IMR-90 (cell line): ENCODE data around the gene UBE3C. TPM values are rescaled to one million over a fixed set of nuclear protein-coding genes. Genes with fewer than 3 reads are reported as not detected.

ENCODE experiments used
- ATAC-seq: fragments of 200-7000 bp; cut with Tn5 transposase; 2 replicates; pipeline ENCODE4 v1.9.1; 2020; ENCODE audit warnings: low read depth, mild to moderate bottlenecking, moderate library complexity
- BruUV-seq: library from RNA; stranded (reverse); fragments of 400-500 nt; replicated peaks from 2 replicates; lab custom pipeline; 2021; lab: Mats Ljungman, UMichigan
- CTCF ChIA-PET: fragments of 300-600 bp; formaldehyde crosslinking; extraction: SDS; loops from one replicate; lab custom pipeline; 2021; ENCODE audit warnings: antibody characterized with exemption; lab: Yijun Ruan, JAX
- POLR2A ChIA-PET: fragments of 300-600 bp; sonication (Branson Sonifier 250); formaldehyde crosslinking; loops from one replicate; lab custom pipeline; 2022; ENCODE audit warnings: antibody characterized with exemption; ENCODE audit not compliant: unreplicated experiment; lab: Charles Lee
- DNase-seq: peaks from one replicate; pipeline ENCODE4 v3.0.0; 2013
- H2AFZ ChIP-seq: replicated peaks from 2 replicates; pipeline ENCODE3; 2013; ENCODE audit warnings: low read length, mild to moderate bottlenecking; ENCODE audit not compliant: poor library complexity
- H2AK5ac ChIP-seq: 2 replicates; pipeline ENCODE4 v1.6.1; 2013; ENCODE audit warnings: low read depth, low read length, inconsistent platforms
- H2AK9ac ChIP-seq: replicated peaks from 2 replicates; pipeline ENCODE3; 2013; ENCODE audit warnings: mild to moderate bottlenecking, low read depth, low read length, moderate library complexity; ENCODE audit not compliant: poor library complexity
- H2BK120ac ChIP-seq: 2 replicates; pipeline ENCODE4 v1.6.1; 2013; ENCODE audit warnings: low read depth, low read length, inconsistent platforms
- H2BK15ac ChIP-seq: 3 replicates; pipeline ENCODE4 v1.6.1; 2013; ENCODE audit warnings: low read depth, low read length, inconsistent platforms
- H2BK20ac ChIP-seq: 2 replicates; pipeline ENCODE4 v1.6.1; 2013; ENCODE audit warnings: low read depth, mild to moderate bottlenecking, inconsistent platforms, low read length, moderate library complexity
- H2BK5ac ChIP-seq: 2 replicates; pipeline ENCODE4 v1.6.1; 2013; ENCODE audit warnings: mild to moderate bottlenecking, low read depth, low read length, inconsistent platforms; ENCODE audit not compliant: poor library complexity, severe bottlenecking
- H3K14ac ChIP-seq: replicated peaks from 2 replicates; pipeline ENCODE4 v1.6.1; 2013; ENCODE audit warnings: low read depth, low read length, inconsistent platforms
- H3K18ac ChIP-seq: 2 replicates; pipeline ENCODE4 v1.6.1; 2013; ENCODE audit warnings: low read depth, low read length, control low read depth
- H3K23ac ChIP-seq: 2 replicates; pipeline ENCODE4 v1.6.1; 2013; ENCODE audit warnings: low read depth, low read length, inconsistent platforms
- H3K27ac ChIP-seq: 2 replicates; pipeline ENCODE4 v1.5.1; 2013; ENCODE audit warnings: mild to moderate bottlenecking, control low read depth, low read length; ENCODE audit not compliant: insufficient read depth
- H3K27me3 ChIP-seq: 2 replicates; pipeline ENCODE4 v1.6.1; 2013; ENCODE audit warnings: low read length; ENCODE audit not compliant: control insufficient read depth, insufficient read depth
- H3K36me3 ChIP-seq: 2 replicates; pipeline ENCODE4 v1.6.1; 2013; ENCODE audit warnings: low read length, mixed read lengths; ENCODE audit not compliant: control insufficient read depth, insufficient read depth
- H3K4ac ChIP-seq: 2 replicates; pipeline ENCODE4 v1.6.1; 2013; ENCODE audit warnings: low read depth, low read length, inconsistent platforms
- H3K4me1 ChIP-seq: 2 replicates; pipeline ENCODE4 v1.6.1; 2013; ENCODE audit warnings: low read length, mixed read lengths; ENCODE audit not compliant: control insufficient read depth, insufficient read depth
- H3K4me2 ChIP-seq: 2 replicates; pipeline ENCODE4 v1.6.1; 2013; ENCODE audit warnings: low read depth, mild to moderate bottlenecking, control low read depth, low read length, moderate library complexity
- H3K4me3 ChIP-seq: 2 replicates; pipeline ENCODE4 v1.5.1; 2013; ENCODE audit warnings: low read depth, mild to moderate bottlenecking, control low read depth, low read length, moderate library complexity; ENCODE audit not compliant: insufficient read depth
- H3K56ac ChIP-seq: 2 replicates; pipeline ENCODE4 v1.6.1; 2013; ENCODE audit warnings: low read length, inconsistent platforms; ENCODE audit not compliant: insufficient read depth; ENCODE audit errors: extremely low read depth
- H3K79me1 ChIP-seq, 2 experiments: 2 replicates each; pipeline ENCODE4 v1.6.1; 2013; ENCODE audit warnings: low read length in 2 of 2, inconsistent platforms in 1 of 2, low read depth in 1 of 2
- H3K9ac ChIP-seq: 2 replicates; pipeline ENCODE4 v1.6.1; 2013; ENCODE audit warnings: low read depth, low read length, control low read depth
- H3K9me1 ChIP-seq: 2 replicates; pipeline ENCODE4 v1.6.1; 2013; ENCODE audit warnings: low read length, inconsistent platforms; ENCODE audit not compliant: insufficient read depth
- H3K9me3 ChIP-seq: 2 replicates; pipeline ENCODE4 v1.6.1; 2013; ENCODE audit warnings: low read length; ENCODE audit not compliant: control insufficient read depth, insufficient read depth
- H4K20me1 ChIP-seq: 2 replicates; pipeline ENCODE4 v1.6.1; 2013; ENCODE audit warnings: low read length, inconsistent platforms; ENCODE audit not compliant: insufficient read depth
- H4K5ac ChIP-seq: 2 replicates; pipeline ENCODE4 v1.6.1; 2013; ENCODE audit warnings: mild to moderate bottlenecking, low read depth, low read length, control low read depth
- H4K8ac ChIP-seq, 2 experiments: 2 replicates each; pipeline ENCODE4 v1.6.1; 2013; ENCODE audit warnings: low read depth in 2 of 2, low read length in 2 of 2, control low read depth in 1 of 2, inconsistent platforms in 1 of 2
- H4K91ac ChIP-seq: 2 replicates; pipeline ENCODE4 v1.6.1; 2013; ENCODE audit warnings: low read depth, low read length, inconsistent platforms; ENCODE audit not compliant: insufficient read depth
- BHLHE40 ChIP-seq: fragments of 150-350 bp; IDR thresholded peaks from 2 replicates; pipeline ENCODE4 v1.6.1; 2016; ENCODE audit warnings: mild to moderate bottlenecking, low read depth, low read length
- CEBPB ChIP-seq: IDR thresholded peaks from 2 replicates; pipeline ENCODE4 v1.6.1; 2012; ENCODE audit warnings: low read depth, low read length, improper control_type of control experiment
- CHD1 ChIP-seq: IDR thresholded peaks from 2 replicates; pipeline ENCODE4 v1.6.1; 2012; ENCODE audit warnings: low read depth, low read length, improper control_type of control experiment
- ELK1 ChIP-seq: fragments of 150-350 bp; IDR thresholded peaks from 2 replicates; pipeline ENCODE4 v1.6.1; 2016; ENCODE audit warnings: low read depth, mild to moderate bottlenecking, low read length, moderate library complexity, borderline replicate concordance
- FOS ChIP-seq: fragments of 150-350 bp; IDR thresholded peaks from 2 replicates; pipeline ENCODE4 v1.6.1; 2016; ENCODE audit warnings: low read depth, low read length
- MAZ ChIP-seq: IDR thresholded peaks from 2 replicates; pipeline ENCODE4 v1.6.1; 2012; ENCODE audit warnings: low read depth, mild to moderate bottlenecking, low read length, improper control_type of control experiment, moderate library complexity, borderline replicate concordance
- MXI1 ChIP-seq: IDR thresholded peaks from 2 replicates; pipeline ENCODE4 v1.6.1; 2012; ENCODE audit warnings: low read depth, mild to moderate bottlenecking, low read length, moderate library complexity, borderline replicate concordance
- NFE2L2 ChIP-seq: fragments of 150-350 bp; IDR thresholded peaks from 2 replicates; pipeline ENCODE4 v1.6.1; 2016; ENCODE audit warnings: low read depth, mild to moderate bottlenecking, low read length
- POLR2A ChIP-seq: IDR thresholded peaks from 2 replicates; pipeline ENCODE4 v1.6.1; 2012; ENCODE audit warnings: mild to moderate bottlenecking, low read depth, low read length
- RAD21 ChIP-seq: IDR thresholded peaks from 2 replicates; pipeline ENCODE4 v1.6.1; 2012; ENCODE audit warnings: low read length, improper control_type of control experiment
- RCOR1 ChIP-seq: IDR thresholded peaks from 2 replicates; pipeline ENCODE4 v1.6.1; 2012; ENCODE audit warnings: mild to moderate bottlenecking, low read length, improper control_type of control experiment; ENCODE audit not compliant: insufficient replicate concordance
- RFX5 ChIP-seq: IDR thresholded peaks from 2 replicates; pipeline ENCODE4 v1.8.0; 2012; ENCODE audit warnings: low read depth, mild to moderate bottlenecking, low read length, moderate library complexity
- USF2 ChIP-seq: fragments of 150-350 bp; IDR thresholded peaks from 2 replicates; pipeline ENCODE4 v1.6.1; 2017; ENCODE audit warnings: mild to moderate bottlenecking, antibody characterized with exemption, low read length, low read depth
- WGBS, 2 experiments: methylation state at CpG; one replicate each; pipeline versions ENCODE4 v1.1.5 to v1.1.7; 2013; ENCODE audit warnings: missing lambda C conversion rate in 2 of 2; ENCODE audit not compliant: insufficient read length in 1 of 2; ENCODE audit errors: extremely low coverage in 2 of 2; 5-methylcytosine and 5-hydroxymethylcytosine counted together
- dilution Hi-C: fragments of 300-500 bp; cut with HindIII; formaldehyde crosslinking; loops from one replicate; pipeline ENCODE4 v1.14.3; 2018; ENCODE audit warnings: low sequenced_read_pairs; ENCODE audit not compliant: unreplicated experiment
- in situ Hi-C: fragments of 300-500 bp; cut with MboI; formaldehyde crosslinking; loops from 3 replicates; pipeline ENCODE4 v1.14.3; 2019; ENCODE audit warnings: low sequenced_read_pairs, inconsistent platforms, mixed read lengths
- intact Hi-C: fragments of 100-400 bp; cut with micrococcal nuclease; formaldehyde crosslinking; loops from 2 replicates; pipeline ENCODE4 v1.10.0; 2022
- polyA plus RNA-seq, 3 experiments: library from polyadenylated mRNA; depleted of rRNA; stranded (reverse); fragments of >200 nt; gene quantifications; 2 replicates each; pipeline ENCODE4 v1.2.3, GENCODE V29; 2012; ENCODE audit warnings: low replicate concordance in 1 of 3
- total RNA-seq: library from RNA; depleted of rRNA; stranded (reverse); fragments of >200 nt; gene quantifications from 2 replicates; pipeline ENCODE4 v1.2.3, GENCODE V29; 2012

UBE3C gene
- total and polyA plus RNA-seq, 2 of the 4 experiments (the other 2 are of a cell fraction): 43.0 to 60.6 TPM

GRCh38 chr7:157222687-157223086 lies 84.0 kb downstream of the UBE3C start:
- ATAC-seq: no peak; the same call in 1 of the 2 replicates
- intact Hi-C loops (no loop called here), dilution Hi-C loops (no loop called here), in situ Hi-C loops (no loop called here)
- Histone ChIP-seq H3K36me3 (peaks cover 25% of the 10 kb centered on the region), H4K91ac (no peak overlapping the region), H2AK5ac (no peak overlapping the region), H3K56ac (no peak overlapping the region), H2AK9ac (no peak overlapping the region), H2BK120ac (no peak overlapping the region), H2BK20ac (no peak overlapping the region), H3K9me1 (no peaks in the 10 kb centered on the region), H2BK15ac (no peak overlapping the region), H3K4me2 (no peak overlapping the region), H3K27me3 (no peaks in the 10 kb centered on the region), H3K4me3 (no peak overlapping the region), H2BK5ac (peak overlapping the region; percentile 34), H3K14ac (no peak overlapping the region), H4K8ac (no peak overlapping the region), H3K9me3 (no peaks in the 10 kb centered on the region), H3K9ac (no peak overlapping the region), H3K27ac (no peak overlapping the region), H3K4ac (no peak overlapping the region), H3K18ac (no peak overlapping the region), H4K5ac (no peak overlapping the region), H2AFZ (no peak overlapping the region), H3K23ac (no peak overlapping the region), H4K20me1 (no peaks in the 10 kb centered on the region), H3K4me1 (no peaks in the 10 kb centered on the region), H3K79me1 (peaks cover 0 to 8% of the 10 kb centered on the region in 2 experiments; a peak in 2 of 4 replicates)
- POLR2A ChIA-PET: no interaction called here
- BruUV-seq: no TSS peak
- no peak for DNase-seq
- 84% methylated on average over 3 of the region's 10 CpGs; no CpG with 5 or more reads in 1 of the 2 experiments for WGBS, 2 experiments
- CTCF ChIA-PET: no interaction called here
- TF ChIP-seq USF2: no peak
- no peak for TF ChIP-seq RFX5
- no peak for TF ChIP-seq POLR2A
- no peak for TF ChIP-seq NFE2L2
- no peak for TF ChIP-seq ELK1
- TF ChIP-seq RCOR1: no peak
- no peak for TF ChIP-seq MXI1
- TF ChIP-seq CHD1: no peak
- no peak for TF ChIP-seq BHLHE40
- no peak for TF ChIP-seq CEBPB
- TF ChIP-seq FOS: no peak
- TF ChIP-seq MAZ: no peak
- no peak for TF ChIP-seq RAD21
